ENCODE results near the gene MIXL1.
"Not testable (repeated sequence)": the region's sequence is repeated elsewhere in the genome, so short reads cannot be mapped to it uniquely, and the experiment has no call there.

The MIXL1 gene

GRCh38 chr1:226223157-226223785 lies at the start of gene MIXL1:
MIXL1 (plus strand) TSS chr1:226223664; CDS start chr1:226223682, 18 bp downstream.
- DNase-seq, result no peak

GRCh38 chr1:226176870-226177269 lies 46.6 kb upstream of the MIXL1 start:
- DNase-seq, result no peak

- no peak for DNase-seq
Observed at GRCh38 chr1:226181996-226182714, 41.3 kb upstream of the MIXL1 start.

- DNase-seq, result no peak
Observed at GRCh38 chr1:226185141-226186036, 38.1 kb upstream of the MIXL1 start.

GRCh38 chr1:226186124-226187018 lies 37.1 kb upstream of the MIXL1 start, which contains the start of gene ACBD3:
ACBD3 (minus strand) TSS chr1:226186741; CDS start chr1:226186675, 66 bp downstream.
- DNase-seq, result peak; percentile 92

- no peak for DNase-seq
Observed at GRCh38 chr1:226187019-226187322, 36.5 kb upstream of the MIXL1 start.

GRCh38 chr1:226187380-226187779 lies 36.1 kb upstream of the MIXL1 start:
- no peak for DNase-seq

- DNase-seq, result no peak
Observed at GRCh38 chr1:226195144-226195543, 28.3 kb upstream of the MIXL1 start.

GRCh38 chr1:226199971-226200370 lies 23.5 kb upstream of the MIXL1 start:
- no peak for DNase-seq

GRCh38 chr1:226201029-226201593 lies 22.4 kb upstream of the MIXL1 start:
- DNase-seq, result no peak

GRCh38 chr1:226202246-226202645 lies 21.2 kb upstream of the MIXL1 start:
- no peak for DNase-seq

- DNase-seq, result not testable (repeated sequence)
Observed at GRCh38 chr1:226202666-226203065, 20.8 kb upstream of the MIXL1 start.

GRCh38 chr1:226203240-226203639 lies 20.2 kb upstream of the MIXL1 start:
- no peak for DNase-seq

GRCh38 chr1:226203655-226204054 lies 19.8 kb upstream of the MIXL1 start:
- no peak for DNase-seq

- DNase-seq, result no peak
Observed at GRCh38 chr1:226204198-226204597, 19.3 kb upstream of the MIXL1 start.

- no peak for DNase-seq
Observed at GRCh38 chr1:226207048-226207447, 16.4 kb upstream of the MIXL1 start.

GRCh38 chr1:226209307-226210059 lies 14.0 kb upstream of the MIXL1 start:
- DNase-seq, result no peak

GRCh38 chr1:226210571-226211176 lies 12.8 kb upstream of the MIXL1 start:
- DNase-seq, result no peak

GRCh38 chr1:226211181-226211821 lies 12.2 kb upstream of the MIXL1 start:
- no peak for DNase-seq

- DNase-seq, result no peak
Observed at GRCh38 chr1:226212545-226212944, 10.9 kb upstream of the MIXL1 start.

Measured in midbrain (tissue), 1 donor.